ENCODE measurements around the gene ALPP. TPM values are rescaled to one million over a fixed set of nuclear protein-coding genes. Genes with fewer than 3 reads are reported as not detected.
"Not testable (repeated sequence)": the region's sequence is repeated elsewhere in the genome, so short reads cannot be mapped to it uniquely, and the experiment has no call there.

Gene ALPP
- total and polyA plus RNA-seq, 2 of the 13 experiments (the other 11 are each of a cell fraction or from before 2014, with no cell fraction given) = not detected

GRCh38 chr2:232362174-232362900, 16.2 kb upstream of the ALPP start (continued):
- TF ChIP-seq HINFP (CRISPR knock-in tag; IDR thresholded peaks at IDR 0.05; ENCODE audit: low read depth) (no peak), ZNF382 (CRISPR knock-in tag; IDR thresholded peaks at IDR 0.05; ENCODE audit: borderline replicate concordance) (no peak), ZNF580 (CRISPR knock-in tag; IDR thresholded peaks at IDR 0.05; ENCODE audit: borderline replicate concordance, low read depth) (no peak), CREM (IDR thresholded peaks at IDR 0.05) (no peak), CREM (CRISPR knock-in tag; IDR thresholded peaks at IDR 0.05) (no peak), KDM5A (IDR thresholded peaks at IDR 0.05; ENCODE audit: borderline replicate concordance, low read length) (no peak), PCBP2 (optimal IDR thresholded peaks at IDR 0.05; ENCODE audit: low read depth, low read length, poor library complexity, severe bottlenecking) (no peak), SMAD3 (CRISPR knock-in tag; IDR thresholded peaks at IDR 0.05) (no peak), ZNF564 (CRISPR knock-in tag; IDR thresholded peaks at IDR 0.05) (no peak)

GRCh38 chr2:232363064-232363783, 15.3 kb upstream of the ALPP start:
- DNase-seq (ENCODE audit: low spot score); H3K27me3 ChIP-seq (ENCODE audit: control insufficient read depth in 1 of 2, insufficient read depth in 2 of 2, low read length in 2 of 2); H3K79me2 ChIP-seq (ENCODE audit: insufficient read depth, low read length); H4K20me1 ChIP-seq (ENCODE audit: insufficient read depth, low read length); intact Hi-C loops (cut with micrococcal nuclease; ENCODE audit: unreplicated experiment); H3K36me3 ChIP-seq (replicated peaks in 1 of 2; ENCODE audit: control insufficient read depth in 1 of 2, insufficient read depth in 2 of 2, low read length in 2 of 2); H3K27ac ChIP-seq (ENCODE audit: extremely low read length, insufficient read depth, low read length); FAIRE-seq; H2AFZ ChIP-seq (ENCODE audit: low read length); BruUV-seq (replicated peaks); H3K9me3 ChIP-seq (ENCODE audit: low read length); H3K9ac ChIP-seq (ENCODE audit: insufficient read depth, low read depth, low read length); CTCF ChIA-PET (ENCODE audit: low intra/inter-chr PET ratio, low total read pairs); in situ Hi-C loops (cut with HindIII; ENCODE audit: extremely low pct_ligation_motif_present, low pct_unique_long_range_greater_than_20kb); POLR2A ChIA-PET: not testable (repeated sequence)
- WGBS (ENCODE audit: low lambda C conversion rate) = 60% methylated on average over 3 of the region's 12 CpGs
- ATAC-seq = peak; percentile 56
- Histone ChIP-seq H3K4me2 (ENCODE audit: low read depth, low read length) (peak overlapping the region; percentile 76), H3K4me1 (ENCODE audit: insufficient read depth, low read length) (peaks cover 46% of the 10 kb centered on the region), H3K4me3 (replicated peaks in 1 of 3; ENCODE audit: insufficient read depth in 1 of 3, low read depth in 2 of 3, low read length in 3 of 3) (peak overlapping the region; percentile 26 to 57 (median 50); a peak in 4 of 6 replicates)
- TF ChIP-seq ZFP91 (CRISPR knock-in tag; IDR thresholded peaks at IDR 0.05; ENCODE audit: borderline replicate concordance) (peak; percentile 25; the same call in 1 of the 2 replicates), RXRA (CRISPR knock-in tag; IDR thresholded peaks at IDR 0.05) (peak; percentile 36; the same call in 1 of the 2 replicates), ZBTB7A (CRISPR knock-in tag; IDR thresholded peaks at IDR 0.05) (0 out of 2 replicates have a peak, but pooled peaks have one; percentile 51), ZNF687 (CRISPR knock-in tag; IDR thresholded peaks at IDR 0.05) (peak; percentile 58), ZBTB7B (CRISPR knock-in tag; IDR thresholded peaks at IDR 0.05) (peak; percentile 63; the same call in 1 of the 2 replicates)
